HG03025 (cell line): ENCODE data around the gene GMPPA.

Source experiments
- ATAC-seq: cut with Tn5 transposase; IDR thresholded peaks from one replicate; pipeline ENCODE4 v1.9.1; 2021; ENCODE audit warnings: mild to moderate bottlenecking, moderate library complexity; ENCODE audit not compliant: unreplicated experiment, low FRiP score

Gene GMPPA

GRCh38 chr2:219517954-219518778, 19.5 kb downstream of the GMPPA start:
- ATAC-seq: no peak

DNA sequence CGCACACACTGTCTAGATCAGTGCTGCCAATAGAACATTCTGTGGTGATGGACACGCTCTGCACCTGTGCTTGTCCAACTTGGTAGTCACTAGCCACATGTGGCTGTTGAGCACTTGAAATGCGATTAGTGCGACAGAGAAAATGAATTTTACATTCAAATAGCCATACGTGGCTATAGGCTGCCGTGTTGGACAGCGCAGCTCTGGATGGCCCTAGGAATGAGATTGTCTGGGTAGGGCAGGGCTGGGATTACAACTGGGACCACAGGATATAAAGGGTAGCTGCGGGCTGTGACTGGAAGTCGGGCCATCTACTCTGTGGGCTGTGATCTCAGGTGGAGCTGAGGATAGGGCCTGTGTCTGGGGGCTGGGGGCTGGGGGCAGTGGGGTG, 20.8 kb downstream of the GMPPA start:
- no peak for ATAC-seq

DNA sequence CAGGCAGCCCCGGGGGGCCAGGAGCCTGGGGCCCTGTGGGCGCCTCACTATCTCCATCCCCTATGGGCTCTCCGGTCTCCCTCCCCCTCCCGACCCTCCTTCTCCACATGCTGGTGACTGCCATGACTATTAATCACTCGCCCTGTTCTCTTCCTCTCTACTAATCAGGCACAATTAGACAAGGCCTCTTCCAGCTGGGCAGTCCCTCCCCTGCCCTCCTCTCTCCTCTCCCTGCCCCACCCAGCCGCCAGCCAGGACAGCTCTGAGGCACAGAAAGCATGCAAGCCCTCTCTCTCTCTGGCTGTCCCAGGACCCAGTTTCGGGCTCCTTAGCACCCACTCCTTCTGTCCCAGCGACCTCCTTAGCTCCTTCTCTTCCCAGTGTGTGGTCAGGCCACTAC, 21.4 kb downstream of the GMPPA start:
- ATAC-seq: no peak

DNA sequence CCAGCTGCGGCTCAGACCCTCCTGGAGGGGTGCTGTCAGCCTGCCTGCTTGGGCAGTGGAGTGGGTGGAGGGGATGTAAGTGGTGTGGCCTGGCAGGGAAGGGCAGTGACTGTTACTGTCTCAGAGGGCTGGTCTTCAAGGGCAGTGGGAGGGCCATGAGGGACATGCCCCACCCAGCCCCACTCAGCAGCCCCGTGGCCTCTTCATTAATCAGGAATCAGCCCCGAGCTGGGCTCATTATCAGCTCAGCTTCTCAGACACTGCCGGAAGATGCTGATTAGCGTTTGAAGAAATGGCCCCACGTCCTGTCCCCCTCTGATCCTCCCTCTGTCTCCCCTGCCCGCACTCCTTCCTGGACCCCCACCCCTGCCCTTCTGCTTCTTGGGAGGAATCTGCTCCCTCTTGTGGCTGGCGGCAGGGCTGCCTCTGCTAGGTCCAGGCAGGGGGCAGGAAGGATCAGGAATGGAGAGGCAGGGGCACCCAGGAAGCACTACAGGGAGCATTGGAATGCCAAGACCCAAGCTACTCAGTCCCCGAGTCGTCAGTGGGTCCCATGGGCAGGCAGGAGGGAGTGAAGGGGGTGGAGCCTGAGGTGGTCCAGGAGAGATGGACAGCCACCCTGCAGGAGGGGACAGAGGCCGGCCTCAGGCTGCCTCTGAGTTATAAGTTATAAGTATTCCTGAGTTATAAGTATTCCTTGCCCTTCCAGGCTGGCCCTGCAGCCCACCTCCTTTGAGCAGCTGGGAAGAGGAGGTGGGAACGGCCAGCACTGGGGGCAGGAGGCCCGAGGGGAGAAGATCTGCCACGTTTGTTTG, 22.6 kb downstream of the GMPPA start:
- ATAC-seq: no peak

- no peak for ATAC-seq
Observed at GRCh38 chr2:219522111-219523030, 23.7 kb downstream of the GMPPA start.

- no peak for ATAC-seq
Observed at GRCh38 chr2:219523031-219523671, 24.5 kb downstream of the GMPPA start.

- no peak for ATAC-seq
Observed at GRCh38 chr2:219524817-219525216, 26.1 kb downstream of the GMPPA start.

DNA sequence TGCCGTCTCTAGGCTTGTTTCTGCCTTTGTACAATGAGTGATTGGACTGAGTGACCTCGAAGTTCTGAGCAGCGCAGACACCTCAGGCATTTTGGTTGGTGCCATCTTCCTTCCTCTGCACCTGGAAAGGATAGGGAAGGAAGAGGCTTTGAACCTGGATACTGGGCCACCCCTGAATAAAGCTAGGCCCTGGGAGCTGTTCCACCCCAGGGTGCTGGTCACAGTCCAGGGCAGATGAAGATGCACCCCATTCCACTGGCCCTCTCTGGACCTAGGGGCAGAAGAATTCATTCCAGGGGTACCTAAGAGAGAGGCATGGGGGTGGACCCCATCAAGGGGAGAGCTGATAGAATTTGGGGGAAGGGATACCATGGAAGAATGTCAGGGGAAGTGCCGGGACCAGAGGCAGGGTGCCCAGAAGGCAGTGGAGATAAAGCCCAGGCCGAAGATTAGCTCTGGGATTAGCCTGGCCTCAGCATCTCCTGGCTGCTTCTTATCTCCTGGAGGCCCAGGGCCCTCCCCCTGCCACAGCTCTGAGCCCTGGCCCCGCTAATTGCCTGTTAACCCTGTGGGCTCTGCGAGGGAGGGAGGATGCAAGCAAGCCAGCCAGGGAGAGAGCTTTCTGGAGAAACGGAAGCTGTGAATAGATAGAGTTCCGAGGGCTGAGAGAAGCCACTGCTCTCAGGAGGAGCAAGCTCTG, 27.0 kb downstream of the GMPPA start:
- no peak for ATAC-seq

- no peak for ATAC-seq
Observed at GRCh38 chr2:219526320-219527075, 27.8 kb downstream of the GMPPA start.

- no peak for ATAC-seq
Observed at GRCh38 chr2:219527076-219527394, 28.3 kb downstream of the GMPPA start.

DNA sequence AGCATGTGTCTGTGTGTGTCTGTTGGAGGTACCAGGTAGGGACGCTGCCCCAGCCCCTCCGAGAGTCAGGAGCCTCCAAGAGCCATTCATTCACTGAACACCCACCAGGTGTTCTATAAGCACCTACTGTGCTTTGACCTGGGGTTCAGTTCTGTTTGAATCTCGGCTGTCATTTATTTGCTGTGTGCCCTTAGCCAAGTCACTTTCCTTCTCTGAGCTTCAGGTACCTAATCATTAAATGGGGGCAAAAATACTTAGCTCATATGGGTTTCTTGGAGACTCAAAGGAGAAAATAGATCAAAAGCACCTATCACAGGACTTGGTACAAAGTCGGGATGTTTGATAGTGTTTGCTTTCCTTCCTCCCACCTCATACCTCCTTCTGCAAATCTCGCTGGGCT, 28.8 kb downstream of the GMPPA start:
- ATAC-seq: no peak

GRCh38 chr2:219530048-219530963, 31.6 kb downstream of the GMPPA start:
- no peak for ATAC-seq

- ATAC-seq: no peak
Observed at GRCh38 chr2:219531639-219532377, 33.1 kb downstream of the GMPPA start.

DNA sequence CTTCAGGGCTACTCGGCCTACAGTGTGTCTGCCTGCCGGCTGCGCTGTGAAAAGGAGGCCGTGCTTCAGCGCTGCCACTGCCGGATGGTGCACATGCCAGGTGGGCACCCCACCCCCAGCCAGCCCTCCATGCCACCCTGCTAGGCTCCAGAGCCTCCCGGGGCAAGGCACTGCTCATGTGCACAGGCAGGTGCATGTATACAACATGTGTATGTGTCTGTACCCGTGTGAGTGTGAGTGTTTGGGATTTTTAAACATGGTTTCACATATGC, 33.6 kb downstream of the GMPPA start:
- no peak for ATAC-seq

- ATAC-seq: no peak
Observed at GRCh38 chr2:219533930-219534661, 35.4 kb downstream of the GMPPA start.

- no peak for ATAC-seq
Observed at GRCh38 chr2:219536425-219536824, 37.7 kb downstream of the GMPPA start.

- no peak for ATAC-seq
Observed at GRCh38 chr2:219536967-219537366, 38.3 kb downstream of the GMPPA start.
